GM18517 (cell line): Measurements from ENCODE around the gene IFNGR1.
"Not testable (repeated sequence)": the region's sequence is repeated elsewhere in the genome, so short reads cannot be mapped to it uniquely, and the experiment has no call there.

Experiments used
- ATAC-seq: cut with Tn5 transposase; IDR thresholded peaks from one replicate; pipeline ENCODE4 v1.9.1; 2021; ENCODE audit warnings: mild to moderate bottlenecking, moderate library complexity; ENCODE audit not compliant: unreplicated experiment

IFNGR1 gene

DNA sequence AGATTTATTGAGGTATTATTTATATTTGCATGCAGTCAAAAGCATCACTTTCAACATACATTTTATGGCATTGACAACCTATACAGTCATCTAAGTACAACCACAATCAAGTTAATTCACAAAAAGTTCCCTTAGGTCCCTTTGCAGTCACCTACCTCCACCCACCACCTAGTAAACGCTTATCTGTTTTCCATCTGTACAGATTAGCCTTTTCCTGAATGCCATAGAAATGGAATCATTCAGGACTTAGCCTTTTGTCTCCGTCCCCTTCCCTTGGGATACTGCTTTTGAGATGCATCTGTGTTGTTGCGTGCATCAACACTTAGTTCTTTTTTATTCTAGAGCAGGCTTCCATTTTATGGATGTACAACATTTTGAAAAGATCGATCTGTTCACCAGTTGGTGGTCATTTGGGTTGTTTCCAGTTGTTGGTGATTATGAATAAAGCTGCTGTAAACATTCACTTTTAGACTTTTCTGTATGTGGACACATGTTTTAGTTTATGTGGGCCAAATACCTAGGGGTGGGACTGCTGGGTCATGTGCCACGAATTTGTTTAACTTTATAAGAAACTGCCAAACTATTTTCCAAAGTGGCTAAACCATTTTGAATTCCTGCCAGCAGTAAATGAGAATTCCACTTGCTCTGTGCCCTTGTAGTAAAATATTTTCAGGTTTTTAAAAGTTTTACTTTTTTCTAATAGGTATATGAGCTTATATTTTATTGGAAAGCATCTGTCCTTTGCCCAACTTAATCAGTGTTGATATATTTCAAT, 17.6 kb upstream of the IFNGR1 start:
- no peak for ATAC-seq

GRCh38 chr6:137235686-137236085, 16.5 kb upstream of the IFNGR1 start:
- no peak for ATAC-seq

GRCh38 chr6:137233911-137234863, 15.0 kb upstream of the IFNGR1 start:
- ATAC-seq: peak; percentile 70

GRCh38 chr6:137231895-137232294, 12.7 kb upstream of the IFNGR1 start:
- ATAC-seq: no peak

- no peak for ATAC-seq
These were observed 11.9 kb upstream of the IFNGR1 start for GRCh38 chr6:137230956-137231555.

GRCh38 chr6:137230547-137230946, 11.4 kb upstream of the IFNGR1 start:
- ATAC-seq: no peak

GRCh38 chr6:137229075-137229759, 10.0 kb upstream of the IFNGR1 start:
- no peak for ATAC-seq

DNA sequence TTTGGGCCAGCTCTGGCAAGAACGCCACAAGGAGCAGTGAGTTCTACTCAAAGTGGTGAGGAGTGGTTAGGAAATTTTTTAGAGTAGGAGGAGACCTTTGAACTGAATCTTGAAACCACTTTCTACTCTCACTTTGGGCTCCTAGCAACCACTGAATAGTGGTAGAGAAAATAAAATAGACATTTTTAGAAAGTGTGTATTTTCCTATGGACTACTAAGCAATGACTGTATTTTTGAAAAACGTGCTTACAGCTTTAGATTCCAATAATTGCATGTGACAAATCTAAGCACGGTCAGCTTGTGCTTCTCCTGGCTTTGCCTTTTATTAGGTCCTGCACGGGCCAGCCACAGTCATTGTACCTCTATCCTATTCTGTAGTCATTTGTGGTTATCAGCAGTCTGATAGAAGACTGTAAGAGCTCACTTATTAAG, 8.7 kb upstream of the IFNGR1 start:
- peak; percentile 61 for ATAC-seq

GRCh38 chr6:137226697-137227096, 7.5 kb upstream of the IFNGR1 start:
- no peak for ATAC-seq

GRCh38 chr6:137224799-137225198, 5.6 kb upstream of the IFNGR1 start:
- ATAC-seq: peak; percentile 64

DNA sequence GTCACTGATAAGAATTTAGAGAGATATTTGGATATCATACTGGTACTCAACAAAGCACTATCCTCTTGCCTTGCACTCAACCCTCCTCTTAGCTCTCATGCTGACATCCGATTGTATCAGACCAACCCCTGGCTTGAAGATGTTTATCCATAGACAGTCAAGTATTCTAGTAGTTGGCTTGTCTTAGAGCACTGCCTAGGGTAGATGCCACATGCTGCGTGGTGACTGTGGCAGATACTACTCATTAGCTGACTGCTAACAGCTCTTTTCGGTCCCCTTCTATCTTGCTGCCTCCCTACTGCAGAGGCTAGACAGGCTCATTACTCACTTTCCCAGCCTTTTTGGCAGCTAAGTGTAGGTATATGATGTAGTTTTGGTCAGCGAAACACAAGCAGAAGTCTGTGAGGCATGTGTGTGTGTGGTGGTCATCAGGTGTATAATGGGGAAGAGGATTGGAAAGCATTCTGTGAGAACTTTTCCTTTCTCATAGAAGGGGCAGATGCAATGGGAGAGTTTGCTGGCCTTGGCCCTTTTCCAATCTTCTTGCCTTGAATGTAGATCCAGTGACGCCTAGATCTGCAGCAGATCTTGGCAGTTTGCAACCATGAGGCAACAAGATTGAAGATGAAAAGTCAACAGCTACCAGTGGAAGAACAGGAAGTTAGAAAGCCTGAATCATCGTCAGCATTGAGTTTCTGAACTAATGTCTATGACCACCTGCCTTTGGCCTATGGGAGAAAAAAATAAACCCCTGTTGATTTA, 4.4 kb upstream of the IFNGR1 start:
- ATAC-seq: no peak

- no peak for ATAC-seq
These were observed 3.2 kb upstream of the IFNGR1 start for GRCh38 chr6:137222381-137222780.

DNA sequence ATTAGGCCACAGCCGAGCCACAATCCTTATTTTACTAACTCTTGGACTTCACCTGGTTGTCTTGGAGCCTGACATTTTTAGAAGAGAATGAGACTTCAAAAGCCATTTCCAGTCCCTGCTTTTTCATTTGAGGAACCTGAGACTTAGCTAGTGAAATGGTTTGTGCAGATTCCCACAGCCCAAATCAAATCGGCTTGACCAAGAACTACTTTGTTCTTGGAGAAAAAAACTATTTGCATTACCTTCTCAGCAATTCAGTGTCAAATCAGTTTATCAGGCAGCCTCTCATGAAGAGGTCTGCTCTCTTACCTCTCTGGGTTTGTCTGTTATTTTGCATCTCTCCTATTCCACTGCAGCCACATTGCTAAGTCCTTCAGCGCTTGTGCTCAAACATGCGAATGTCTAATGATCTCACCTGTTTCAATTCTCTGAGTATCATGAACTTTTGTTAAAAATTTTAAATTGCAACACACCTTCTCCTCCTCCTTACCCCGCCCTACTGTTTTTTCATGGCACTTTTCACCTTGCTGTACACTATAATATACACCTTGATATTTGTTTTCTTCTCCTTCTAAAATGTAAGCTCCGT, 573 bp upstream of the IFNGR1 start:
- ATAC-seq: no peak

DNA sequence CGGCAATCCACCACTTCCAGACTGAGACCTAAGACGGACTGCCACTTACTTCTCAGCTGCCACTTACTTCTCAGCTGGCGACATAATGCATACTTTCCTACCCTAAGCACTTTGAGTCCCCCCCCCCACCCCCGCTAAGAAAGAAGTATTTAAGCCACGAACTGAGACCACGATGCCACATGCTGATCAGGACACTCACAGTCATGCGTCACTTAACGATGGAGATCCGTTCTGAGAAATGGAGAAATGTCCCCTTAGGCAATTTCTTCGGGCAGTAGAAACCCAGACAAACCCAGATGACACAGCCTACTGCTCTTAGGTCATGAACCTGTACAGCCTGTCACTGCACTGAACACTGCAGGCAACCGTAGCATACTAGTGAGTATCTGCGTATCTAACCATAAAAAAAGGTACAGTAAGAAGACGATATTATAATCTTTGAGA, 690 bp downstream of the IFNGR1 start:
- ATAC-seq: peak; percentile 48

- no peak for ATAC-seq
These were observed 1.2 kb downstream of the IFNGR1 start for GRCh38 chr6:137217801-137218472.

DNA sequence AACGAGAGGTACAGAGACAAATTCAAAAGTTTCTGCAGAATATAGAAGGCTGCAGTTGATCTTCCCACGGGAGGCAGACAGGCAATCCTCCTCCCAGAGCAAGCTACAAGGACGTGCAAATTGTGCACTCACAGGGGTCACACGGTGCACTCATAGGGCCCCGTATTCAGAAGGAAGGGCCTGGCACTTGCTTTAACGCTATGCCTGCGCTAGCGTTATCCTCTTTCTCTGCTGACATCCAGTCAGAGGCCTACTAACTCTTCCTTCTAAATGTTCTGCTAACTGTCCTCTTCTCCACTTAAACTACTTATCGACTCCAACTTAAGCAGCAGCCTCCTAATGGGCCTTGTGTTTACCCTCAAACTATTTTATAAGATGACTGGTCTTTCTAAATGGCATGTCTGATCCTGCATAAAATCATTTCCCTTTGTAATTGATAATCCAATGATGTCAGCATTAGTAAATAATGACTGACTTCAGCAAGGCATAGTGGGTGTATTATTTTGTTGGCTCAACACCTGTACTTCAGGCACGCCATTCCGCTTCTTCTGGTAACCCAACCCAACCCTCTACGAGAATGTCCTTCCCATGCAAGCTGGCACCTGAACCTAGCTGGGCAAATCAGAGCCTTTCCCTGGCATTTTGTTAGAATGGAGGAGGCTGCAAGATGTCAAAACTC, 2.2 kb downstream of the IFNGR1 start:
- no peak for ATAC-seq

- ATAC-seq: no peak
These were observed 3.1 kb downstream of the IFNGR1 start for GRCh38 chr6:137216106-137216505.

- not testable (repeated sequence) for ATAC-seq
These were observed 3.6 kb downstream of the IFNGR1 start for GRCh38 chr6:137215630-137216029.

DNA sequence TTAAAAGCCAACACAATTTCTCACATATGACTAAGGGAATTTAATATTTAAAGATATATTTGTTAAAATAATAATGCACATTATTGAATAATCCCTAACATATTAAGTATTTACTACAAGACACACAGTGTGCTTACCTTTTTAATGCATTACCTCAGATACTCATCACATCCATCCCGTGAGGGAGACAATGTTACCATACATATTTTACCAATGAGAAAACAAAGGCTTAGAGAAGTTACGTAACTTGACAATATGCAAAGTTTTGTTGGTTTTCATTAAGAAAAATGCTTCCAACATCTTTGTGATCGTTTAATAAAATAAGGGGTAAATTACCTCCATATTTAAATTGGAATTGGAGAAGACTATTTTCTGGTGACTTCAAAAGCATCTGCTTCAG, 4.3 kb downstream of the IFNGR1 start:
- no peak for ATAC-seq
